OCI-LY7 (cell line): Measurements from ENCODE around the gene RNF168.

ENCODE experiments used
- CTCF ChIP-seq: fragments of 200-600 bp; sonication (generic); conservative IDR thresholded peaks from 2 replicates; pipeline ENCODE4 v1.5.1; 2014; ENCODE audit warnings: mild to moderate bottlenecking, antibody characterized with exemption, low read length, moderate library complexity, mixed read lengths
- EZH2phosphoT487 ChIP-seq: fragments of 200-600 bp; sonication (generic); IDR thresholded peaks from 2 replicates; pipeline ENCODE4 v1.6.1; 2018; ENCODE audit warnings: low read depth, borderline replicate concordance, mild to moderate bottlenecking, mixed run types, antibody characterized with exemption, low read length, moderate library complexity, mixed read lengths

- TF ChIP-seq CTCF (no peak), EZH2phosphoT487 (no peak)
Observed at GRCh38 chr3:196419386-196419785, 84.2 kb downstream of the RNF168 start.
